ENCODE data around the gene SYNGR4.
A peak's percentile ranks its signal among the peaks of the same experiment; 100 is the strongest.

SYNGR4 gene

GRCh38 chr19:48341515-48342413 lies 22.4 kb upstream of the SYNGR4 start:
- no peak for DNase-seq (ENCODE audit: low spot score)

GRCh38 chr19:48342414-48342738 lies 21.8 kb upstream of the SYNGR4 start:
- no peak for DNase-seq (ENCODE audit: low spot score)

GRCh38 chr19:48342841-48343540 lies 21.2 kb upstream of the SYNGR4 start:
- no peak for DNase-seq (ENCODE audit: low spot score)

DNA sequence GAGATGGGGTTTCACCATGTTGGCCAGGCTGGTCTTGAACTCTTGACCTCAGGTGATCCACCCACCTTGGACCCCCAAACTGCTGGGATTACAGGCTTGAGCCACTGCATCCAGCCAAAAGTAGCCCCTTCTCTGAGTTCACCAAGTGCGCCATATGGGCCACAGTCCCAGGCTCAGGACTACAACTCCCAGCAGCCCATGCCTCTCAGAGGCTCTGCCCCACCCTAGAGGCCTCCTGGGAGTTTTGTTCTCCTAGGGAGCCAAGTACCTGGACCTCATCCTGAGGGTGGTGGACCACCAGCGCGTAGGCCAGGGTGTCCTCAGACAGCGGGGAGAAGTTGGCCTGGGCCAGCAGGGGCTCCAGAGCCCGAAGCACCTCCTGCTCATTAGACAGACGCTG lies 19.3 kb upstream of the SYNGR4 start:
- DNase-seq (ENCODE audit: low spot score): no peak

- no peak for DNase-seq (ENCODE audit: low spot score)
Measured at GRCh38 chr19:48346191-48346590, 18.0 kb upstream of the SYNGR4 start.

DNA sequence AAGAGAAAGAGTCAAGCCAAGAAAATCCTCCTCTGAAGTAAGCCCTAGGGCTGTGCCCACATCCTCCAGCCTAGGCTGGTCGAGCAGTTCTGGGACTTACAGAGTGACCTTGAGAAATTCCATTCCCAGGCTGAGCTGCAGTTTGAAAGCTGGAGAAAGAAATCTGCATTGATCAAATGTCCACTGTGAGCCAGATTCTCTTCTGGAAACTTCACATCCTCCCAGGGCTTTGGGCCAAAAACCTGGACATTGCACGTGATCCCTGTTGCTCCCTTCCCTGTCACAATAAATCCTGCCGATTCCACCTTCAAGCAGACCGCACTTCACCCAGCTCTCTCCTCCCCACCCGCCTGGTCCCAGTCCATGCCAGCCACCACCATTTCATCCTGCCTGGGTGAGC lies 16.1 kb upstream of the SYNGR4 start:
- DNase-seq (ENCODE audit: low spot score): no peak

DNA sequence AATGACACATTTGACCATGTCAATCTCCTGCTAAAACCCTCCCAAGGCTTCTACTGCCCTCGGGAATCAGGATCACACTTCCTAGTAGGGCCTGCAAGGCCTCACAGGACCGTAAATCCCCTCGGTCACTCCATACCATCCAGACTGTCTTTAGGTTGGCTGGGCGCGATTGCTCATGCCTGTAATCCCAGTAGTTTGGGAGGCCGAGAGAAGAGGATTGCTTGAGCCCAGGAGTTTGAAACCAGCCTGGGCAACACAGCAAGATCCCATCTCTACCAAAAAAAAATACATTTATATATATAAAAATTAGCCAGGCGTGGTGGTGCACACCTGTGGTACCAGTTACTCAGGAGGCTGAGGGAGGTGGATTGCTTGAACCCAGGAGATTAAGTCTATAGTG lies 15.4 kb upstream of the SYNGR4 start:
- DNase-seq (ENCODE audit: low spot score): no peak

DNA sequence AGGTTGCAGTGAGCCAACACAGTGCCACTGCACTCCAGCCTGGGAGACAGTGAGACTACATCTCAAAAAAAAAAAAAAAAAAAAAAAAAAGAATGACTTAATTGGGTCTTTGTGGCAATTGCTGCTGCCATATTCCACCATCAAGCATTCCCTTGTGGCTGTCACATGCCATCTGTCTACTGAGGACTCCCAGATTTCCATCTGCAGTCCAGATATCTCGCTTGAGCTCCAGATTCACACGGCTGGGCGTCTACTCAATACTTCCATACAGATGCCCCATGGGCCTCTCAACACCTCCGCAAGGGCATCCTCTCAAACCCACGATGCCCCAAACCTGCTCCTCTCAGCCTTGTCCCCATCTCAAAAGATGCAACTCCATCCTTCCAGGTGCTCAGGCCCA lies 13.3 kb upstream of the SYNGR4 start:
- no peak for DNase-seq (ENCODE audit: low spot score)

GRCh38 chr19:48351341-48351752 lies 12.8 kb upstream of the SYNGR4 start:
- peak; percentile 46 for DNase-seq (ENCODE audit: low spot score)

DNA sequence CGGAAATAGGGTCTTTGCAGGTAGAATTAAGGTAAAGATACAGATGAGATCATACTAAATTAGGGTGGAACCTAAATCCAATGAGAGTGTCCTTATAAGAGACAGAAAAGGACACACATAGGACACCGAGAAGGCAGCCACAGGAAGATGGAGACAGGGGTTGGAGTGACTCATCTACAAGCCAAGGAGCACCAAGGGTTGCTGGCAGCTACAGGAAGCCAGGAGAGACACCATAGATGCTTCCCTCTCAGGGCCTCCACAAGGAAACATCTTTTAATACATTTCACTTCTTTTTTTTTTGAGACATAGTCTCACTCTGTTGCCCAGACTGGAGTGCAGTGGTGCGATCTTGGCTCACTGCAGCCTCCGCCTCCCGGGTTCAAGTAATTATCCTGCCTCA lies 10.5 kb upstream of the SYNGR4 start:
- peak; percentile 27 for DNase-seq (ENCODE audit: low spot score)

DNA sequence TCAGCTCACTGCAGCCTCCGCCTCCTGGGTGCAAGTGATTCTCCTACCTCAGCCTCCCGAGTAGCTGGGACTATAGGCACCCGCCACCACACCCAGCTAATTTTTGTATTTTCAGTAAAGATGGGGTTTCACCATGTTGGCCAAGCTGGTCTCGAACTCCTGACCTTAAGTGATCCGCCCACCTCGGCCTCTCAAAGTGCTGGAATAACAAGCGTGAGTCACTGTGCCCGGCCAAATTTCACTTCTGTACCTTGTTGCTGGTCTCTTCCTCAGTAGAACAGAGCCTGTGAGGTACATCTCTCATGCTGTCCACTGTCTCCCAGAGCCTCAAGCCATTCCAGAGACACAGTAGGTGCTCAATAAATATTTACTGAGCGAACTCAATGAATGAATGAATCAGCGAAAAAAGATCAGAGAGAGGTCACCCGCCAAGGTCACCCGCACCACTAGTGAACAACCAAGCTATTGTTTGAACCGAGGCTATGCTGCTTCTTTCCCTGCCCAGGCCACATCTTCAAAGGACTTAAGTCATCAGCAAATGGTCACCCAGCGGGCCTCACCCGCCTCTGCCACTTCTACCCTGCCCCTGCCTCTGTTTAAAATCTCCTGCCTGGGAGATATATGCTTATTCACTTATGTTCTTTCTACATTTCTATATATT lies 9.7 kb upstream of the SYNGR4 start:
- DNase-seq (ENCODE audit: low spot score): peak; percentile 24

DNA sequence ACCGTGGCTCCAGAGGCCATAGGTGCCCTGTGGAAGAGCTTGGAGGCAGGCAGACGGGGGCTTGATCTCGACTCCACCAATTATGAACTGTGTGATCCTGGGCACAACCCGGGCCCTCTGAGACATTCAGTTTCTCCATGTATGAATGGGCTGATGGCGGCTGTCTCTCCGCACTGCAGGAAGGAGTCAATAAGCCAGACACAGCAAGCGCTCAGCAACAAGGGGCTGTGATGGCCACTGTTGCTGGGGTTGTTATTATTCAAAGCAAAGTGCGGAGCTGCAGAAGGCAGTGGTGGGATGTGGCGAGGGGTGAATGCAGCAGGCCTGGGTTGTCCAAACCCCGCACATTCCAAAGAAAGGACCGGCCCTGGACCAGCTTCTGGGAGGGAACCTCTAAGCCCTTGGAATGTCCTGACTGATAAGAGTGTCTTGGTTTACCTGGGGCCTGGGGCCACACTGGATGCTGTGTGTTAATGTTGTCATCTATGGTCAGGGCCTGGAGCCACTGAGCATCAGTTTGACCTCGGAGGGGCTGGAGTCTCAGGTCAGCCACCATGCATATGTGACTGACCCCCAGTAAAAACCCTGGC lies 8.7 kb upstream of the SYNGR4 start:
- DNase-seq (ENCODE audit: low spot score): no peak

- DNase-seq (ENCODE audit: low spot score): no peak
Measured at GRCh38 chr19:48359123-48359522, 5.0 kb upstream of the SYNGR4 start.

DNA sequence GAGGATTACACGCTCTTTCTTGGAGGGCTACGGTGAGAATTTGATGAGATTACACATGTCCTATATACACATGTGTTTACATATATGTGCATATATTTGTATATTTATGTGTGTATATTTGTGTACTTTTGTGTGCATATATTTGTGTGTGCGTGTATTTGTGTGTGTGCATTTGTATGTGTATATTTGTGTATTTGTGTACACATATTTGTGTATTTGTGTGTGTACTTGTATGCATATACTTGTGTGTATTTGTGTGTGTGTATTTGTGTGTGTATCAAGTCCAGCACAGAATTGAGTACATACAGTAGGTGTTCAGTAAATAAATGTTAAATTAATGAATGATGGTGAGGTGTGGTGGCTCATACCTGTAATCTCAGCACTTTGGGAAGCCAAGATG lies 2.3 kb upstream of the SYNGR4 start:
- no peak for DNase-seq (ENCODE audit: low spot score)

- peak; percentile 97 for DNase-seq (ENCODE audit: low spot score)
Measured at GRCh38 chr19:48362716-48363499, 1.3 kb upstream of the SYNGR4 start.

- no peak for DNase-seq (ENCODE audit: low spot score)
Measured at GRCh38 chr19:48363500-48363809, 712 bp upstream of the SYNGR4 start.

DNA sequence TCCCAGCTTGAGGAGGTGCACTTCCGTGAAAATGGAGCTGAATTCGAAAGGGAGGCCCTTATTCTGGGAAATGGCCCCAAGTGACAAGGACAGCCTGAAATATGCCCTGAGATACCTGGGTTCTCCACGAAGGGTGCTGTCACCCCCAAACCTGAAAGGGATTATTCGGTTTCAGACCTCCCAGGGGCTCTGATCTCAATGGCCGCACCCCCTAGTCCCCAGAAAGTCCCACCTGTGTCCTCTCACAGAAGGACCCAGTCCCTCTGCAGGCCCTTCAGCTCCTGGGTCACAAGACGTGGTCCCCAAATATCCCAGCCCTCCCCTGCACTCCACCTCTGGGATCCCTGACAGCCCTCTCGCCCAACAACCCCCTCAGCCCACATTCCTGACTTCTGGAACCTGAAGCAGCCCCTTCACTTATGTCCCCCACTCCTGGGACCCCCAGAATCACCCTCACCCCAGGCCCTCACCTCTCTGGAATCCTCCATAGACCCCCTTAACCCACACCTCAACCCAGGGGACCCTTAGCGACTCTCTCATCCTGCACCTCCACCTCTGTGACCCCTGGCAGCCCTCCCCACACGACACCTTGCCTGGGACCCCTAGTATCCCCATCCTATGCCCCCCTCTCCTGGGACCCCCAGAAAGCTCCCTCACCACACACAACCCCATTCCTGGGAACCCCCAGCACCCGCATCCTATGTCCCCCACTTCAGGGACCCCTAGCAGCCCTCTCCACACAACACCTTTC lies 606 bp downstream of the SYNGR4 start:
- DNase-seq (ENCODE audit: low spot score): no peak

GRCh38 chr19:48365602-48366001 lies 1.4 kb downstream of the SYNGR4 start:
- DNase-seq (ENCODE audit: low spot score): no peak

DNA sequence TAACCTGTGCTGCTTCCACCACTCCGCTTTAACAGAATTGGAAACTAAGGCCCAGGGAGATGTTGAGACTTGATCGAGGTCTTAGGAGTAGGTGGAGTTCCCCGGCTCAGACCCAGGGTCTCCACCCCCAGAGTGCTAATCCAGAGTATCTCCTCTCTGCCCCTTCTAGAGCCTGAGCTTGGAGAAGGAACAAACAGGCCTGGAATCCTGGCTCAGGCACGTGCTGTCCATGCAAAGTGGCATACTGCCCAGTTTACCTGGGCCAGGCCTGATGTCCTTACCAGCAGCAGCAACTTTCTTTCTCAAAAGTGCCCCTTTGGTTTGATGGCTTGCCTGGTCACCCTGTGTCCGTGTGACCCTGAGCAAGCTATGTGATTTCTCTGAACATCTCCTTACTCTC lies 3.7 kb downstream of the SYNGR4 start:
- DNase-seq (ENCODE audit: low spot score): no peak

- peak; percentile 15 for DNase-seq (ENCODE audit: low spot score)
Measured at GRCh38 chr19:48368936-48369335, 4.8 kb downstream of the SYNGR4 start.

DNA sequence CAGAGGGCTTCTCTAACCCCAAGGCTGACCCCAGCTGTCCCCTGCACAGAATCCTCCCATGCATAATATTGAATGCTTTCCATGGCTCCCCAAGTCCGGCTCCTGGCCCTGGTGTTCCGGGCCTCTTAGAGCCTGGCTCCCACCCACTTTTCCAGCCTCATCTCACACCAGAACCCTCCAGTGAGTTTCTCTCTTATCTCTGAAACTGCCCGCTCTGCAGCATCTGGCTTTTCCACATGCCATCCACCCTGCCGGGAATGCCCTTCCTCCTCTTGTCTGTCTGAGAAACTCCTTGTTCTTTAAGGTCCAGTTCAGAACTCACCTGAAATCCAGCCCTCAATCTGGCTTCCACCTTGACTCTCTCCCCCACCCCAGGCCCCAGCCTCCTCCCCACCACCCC lies 6.8 kb downstream of the SYNGR4 start:
- no peak for DNase-seq (ENCODE audit: low spot score)

Measured in kidney tubule cell (primary cell).